GM12878 (cell line): Measurements from ENCODE around the gene ANKFY1. TPM values are rescaled to one million over a fixed set of nuclear protein-coding genes. Genes with fewer than 3 reads are reported as not detected.

ENCODE experiments used
- ATAC-seq: fragments of 200-7000 bp; cut with Tn5 transposase; 3 replicates; pipeline ENCODE4 v1.9.1; 2020; ENCODE audit warnings: mild to moderate bottlenecking, moderate library complexity
- BruUV-seq: library from RNA; stranded (reverse); fragments of 400-500 nt; replicated peaks from 2 replicates; lab custom pipeline; 2021; lab: Mats Ljungman, UMichigan
- CTCF ChIA-PET: fragments of 300-600 bp; sonication (Branson Sonifier 250); formaldehyde crosslinking; extraction: SDS; loops from one replicate; lab custom pipeline; 2021; ENCODE audit warnings: inconsistent platforms; lab: Yijun Ruan, JAX
- POLR2A ChIA-PET: fragments of 350-600 bp; formaldehyde crosslinking; extraction: SDS; loops from one replicate; lab custom pipeline; 2021; ENCODE audit warnings: inconsistent platforms; lab: Charles Lee
- RAD21 ChIA-PET: fragments of 300-600 bp; sonication (Branson Sonifier 250); formaldehyde crosslinking; loops from one replicate; lab custom pipeline; 2023; ENCODE audit warnings: antibody characterized with exemption; ENCODE audit not compliant: unreplicated experiment; lab: Charles Lee
- SMC1A ChIA-PET: fragments of 300-600 bp; sonication (Branson Sonifier 250); formaldehyde crosslinking; loops from one replicate; lab custom pipeline; 2023; ENCODE audit not compliant: unreplicated experiment, uncharacterized antibody; lab: Charles Lee
- DNase-seq: peaks from one replicate; pipeline ENCODE4 v3.0.0-alpha.2; 2011; ENCODE audit warnings: low read depth, low spot score
- FAIRE-seq: peaks from 3 replicates; lab custom pipeline; 2011; peaks lifted over from hg19 to GRCh38; lab: Jason Lieb, UNC
- H2AFZ ChIP-seq: 2 replicates; pipeline ENCODE4 v1.6.0; 2011; ENCODE audit warnings: low read depth, low read length, control low read depth; ENCODE audit not compliant: control insufficient read depth
- H3K27ac ChIP-seq: 2 replicates; pipeline ENCODE4 v1.5.1; 2011; ENCODE audit warnings: control low read depth; ENCODE audit not compliant: control insufficient read depth, insufficient read depth
- H3K27me3 ChIP-seq, 2 experiments: replicated peaks in 1 of 2; 2 replicates each; pipeline versions ENCODE4 v1.6.0 to v1.6.1; 2011; ENCODE audit warnings: low read length in 1 of 2; ENCODE audit not compliant: control insufficient read depth in 2 of 2, insufficient read depth in 2 of 2
- H3K36me3 ChIP-seq, 2 experiments: 2 replicates each; pipeline ENCODE4 v1.5.1; 2011; ENCODE audit warnings: low read length in 1 of 2; ENCODE audit not compliant: control insufficient read depth in 2 of 2, insufficient read depth in 2 of 2
- H3K4me1 ChIP-seq: 2 replicates; pipeline ENCODE4 v1.6.1; 2011; ENCODE audit warnings: mild to moderate bottlenecking, low read length, moderate library complexity, mixed read lengths; ENCODE audit not compliant: control insufficient read depth, insufficient read depth
- H3K4me2 ChIP-seq: 2 replicates; pipeline ENCODE4 v1.6.0; 2011; ENCODE audit warnings: control low read depth; ENCODE audit not compliant: control insufficient read depth, insufficient read depth
- H3K4me3 ChIP-seq: fragments of 200-600 bp; sonication (generic); 2 replicates; pipeline ENCODE4 v1.5.1; 2016
- H3K79me2 ChIP-seq: 2 replicates; pipeline ENCODE4 v1.6.0; 2011; ENCODE audit warnings: low read length; ENCODE audit not compliant: control insufficient read depth, insufficient read depth
- H3K9ac ChIP-seq: 2 replicates; pipeline ENCODE4 v1.8.0; 2011; ENCODE audit warnings: low read length, control low read depth, mixed read lengths; ENCODE audit not compliant: control insufficient read depth, insufficient read depth
- H3K9me3 ChIP-seq: replicated peaks from 3 replicates; pipeline ENCODE4 v1.5.1; 2011; ENCODE audit warnings: mild to moderate bottlenecking, low read length; ENCODE audit not compliant: control insufficient read depth, insufficient read depth
- H4K20me1 ChIP-seq: 2 replicates; pipeline ENCODE4 v1.6.0; 2011; ENCODE audit not compliant: control insufficient read depth, insufficient read depth
- CBFB ChIP-seq: IDR thresholded peaks from 2 replicates; pipeline ENCODE4 v1.6.1; 2016; ENCODE audit warnings: antibody characterized with exemption, low read depth
- CEBPB ChIP-seq, 2 experiments: fragments of 150-350 bp in 1 of 2; IDR thresholded peaks; 2 replicates each; pipeline ENCODE4 v1.6.1; 2012 to 2014; ENCODE audit warnings: low read depth in 2 of 2, low read length in 2 of 2, borderline replicate concordance in 1 of 2, inconsistent platforms in 1 of 2
- CREB1 ChIP-seq: IDR thresholded peaks from 2 replicates; pipeline ENCODE4 v1.6.1; 2012; ENCODE audit warnings: low read depth, mild to moderate bottlenecking, inconsistent platforms
- FOXM1 ChIP-seq: IDR thresholded peaks from 2 replicates; pipeline ENCODE4 v1.6.1; 2012; ENCODE audit warnings: low read depth, mild to moderate bottlenecking, inconsistent platforms, low read length, moderate library complexity
- HCFC1 ChIP-seq: fragments of 150-350 bp; IDR thresholded peaks from 2 replicates; pipeline ENCODE4 v1.6.1; 2014; ENCODE audit warnings: low read length
- HDAC2 ChIP-seq: fragments of 200-600 bp; sonication (generic); IDR thresholded peaks from 2 replicates; pipeline ENCODE4 v1.6.1; 2017
- JUNB ChIP-seq: IDR thresholded peaks from 2 replicates; pipeline ENCODE4 v1.6.1; 2016; ENCODE audit warnings: antibody characterized with exemption, mild to moderate bottlenecking
- NFXL1 ChIP-seq: fragments of 450-650 bp; IDR thresholded peaks from 2 replicates; pipeline ENCODE4 v1.6.1; 2017; ENCODE audit warnings: antibody characterized with exemption, mild to moderate bottlenecking, borderline replicate concordance
- NR2C1 ChIP-seq: fragments of 450-650 bp; IDR thresholded peaks from 2 replicates; pipeline ENCODE4 v1.6.1; 2017; ENCODE audit warnings: antibody characterized with exemption, mild to moderate bottlenecking, moderate library complexity
- NR2C2 ChIP-seq: IDR thresholded peaks from 2 replicates; pipeline ENCODE4 v1.6.1; 2011; ENCODE audit warnings: borderline replicate concordance, low read depth; ENCODE audit not compliant: control insufficient read depth, insufficient read length
- SMC3 ChIP-seq: IDR thresholded peaks from 2 replicates; pipeline ENCODE4 v1.6.1; 2011; ENCODE audit warnings: low read length, improper control_type of control experiment, borderline replicate concordance
- WGBS: methylation state at CpG from one replicate; pipeline ENCODE4 v1.1.6; 2016; ENCODE audit warnings: low lambda C conversion rate; ENCODE audit not compliant: insufficient replicate concordance, insufficient coverage; ENCODE audit errors: missing lambda C conversion rate; 5-methylcytosine and 5-hydroxymethylcytosine counted together
- in situ Hi-C: fragments of 300-500 bp; cut with MboI; formaldehyde crosslinking; loops from 9 replicates; pipeline ENCODE4 v1.14.3; 2018; ENCODE audit warnings: mixed read lengths
- intact Hi-C: fragments of 100-400 bp; cut with micrococcal nuclease; formaldehyde crosslinking; loops from one replicate; pipeline ENCODE4 v1.14.2; 2022; ENCODE audit not compliant: unreplicated experiment
- polyA plus RNA-seq, 11 experiments: library from polyadenylated mRNA; depleted of rRNA in 4 of 11; unstranded in 6 of 11; stranded (reverse) in 5 of 11; fragments of >200 nt; fragmentation: Nextera tagmentation in 4 of 11; fragmentation: Illumina TruSeq in 1 of 11; extraction: Ambion mirVana in 4 of 11; extraction: Trizol in 1 of 11; gene quantifications; 1 replicate in 1 of 11; 2 replicates in 10 of 11; pipeline versions ENCODE4 v1.2.1 to v1.2.3, GENCODE V29; 2011 to 2016; ENCODE audit warnings: inconsistent platforms in 2 of 11, missing spikeins in 2 of 11, low read depth in 1 of 11
- total RNA-seq, 4 experiments: library from RNA; depleted of rRNA in 3 of 4; stranded (reverse); fragments of >200 nt in 3 of 4; fragmentation: Illumina TruSeq in 1 of 4; extraction: Trizol in 1 of 4; gene quantifications; 2 replicates each; pipeline versions ENCODE4 v1.2.1 to v1.2.3, GENCODE V29; 2013 to 2021
- TF ChIP-seq, protein P1 (sequence below): IDR thresholded peaks from 2 replicates; pipeline ENCODE4 v1.6.1; 2011; ENCODE audit warnings: borderline replicate concordance, low read depth, mild to moderate bottlenecking, moderate library complexity, low read length; ENCODE audit not compliant: insufficient read depth, poor library complexity, severe bottlenecking
- TF ChIP-seq, protein P2 (sequence below): fragments of 450-650 bp; formaldehyde crosslinking; IDR thresholded peaks from 2 replicates; pipeline ENCODE4 v1.5.0; 2022; ENCODE audit warnings: mild to moderate bottlenecking, missing genetic modification characterization
- TF ChIP-seq, protein P3 (sequence below): fragments of 450-650 bp; IDR thresholded peaks from 2 replicates; pipeline ENCODE4 v1.6.1; 2017; ENCODE audit warnings: borderline replicate concordance
- TF ChIP-seq, protein P4 (sequence below): IDR thresholded peaks from 2 replicates; pipeline ENCODE4 v1.6.1; 2011; ENCODE audit warnings: low read depth, low read length, improper control_type of control experiment, borderline replicate concordance
- TF ChIP-seq, protein P5 (sequence below): fragments of 150-350 bp; IDR thresholded peaks from 2 replicates; pipeline ENCODE4 v1.6.1; 2014; ENCODE audit warnings: mild to moderate bottlenecking, low read depth, low read length

The ANKFY1 gene
- total and polyA plus RNA-seq, 10 of the 15 experiments (the other 5 are each of a cell fraction or from before 2014, with no cell fraction given): 3.0 to 27.7 (median 16.4) TPM

DNA sequence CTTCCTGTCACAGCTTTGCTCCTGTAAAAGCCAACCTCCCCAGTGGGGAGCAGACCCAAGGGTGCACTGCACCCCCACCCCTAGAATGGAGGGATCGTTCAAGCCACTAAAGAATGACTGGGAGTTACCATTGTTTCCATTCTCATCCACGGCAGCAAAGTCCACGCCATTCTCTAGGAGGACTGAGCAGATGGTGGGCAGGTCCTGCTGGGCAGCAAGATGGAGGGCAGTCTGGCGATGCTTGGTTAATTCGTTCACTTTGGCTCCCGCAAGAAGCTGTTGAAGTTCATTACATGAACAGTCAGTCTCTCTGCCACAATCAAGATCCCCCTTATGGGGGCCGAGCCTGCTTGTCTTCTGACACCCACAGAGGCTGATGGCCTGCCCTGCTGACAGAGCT, 90.0 kb downstream of the ANKFY1 start:
- Histone ChIP-seq H3K9me3 (no peaks in the 10 kb centered on the region), H3K36me3 (peaks cover 51 to 57% of the 10 kb centered on the region in 2 experiments), H3K4me1 (peaks cover 5% of the 10 kb centered on the region), H4K20me1 (no peaks in the 10 kb centered on the region), H3K27ac (no peak overlapping the region), H3K4me3 (no peak overlapping the region), H3K9ac (no peak overlapping the region), H3K27me3 (no peaks in the 10 kb centered on the region), H2AFZ (no peak overlapping the region), H3K4me2 (no peak overlapping the region), H3K79me2 (no peaks in the 10 kb centered on the region)
- intact Hi-C loops (no loop called here), in situ Hi-C loops (no loop called here)
- TF ChIP-seq FOXM1: no peak
- no peak for TF ChIP-seq NR2C1
- TF ChIP-seq SMC3: no peak
- TF ChIP-seq JUNB: no peak
- TF ChIP-seq HCFC1: no peak
- TF ChIP-seq CREB1: no peak
- TF ChIP-seq CBFB: no peak
- TF ChIP-seq, protein P1, sequence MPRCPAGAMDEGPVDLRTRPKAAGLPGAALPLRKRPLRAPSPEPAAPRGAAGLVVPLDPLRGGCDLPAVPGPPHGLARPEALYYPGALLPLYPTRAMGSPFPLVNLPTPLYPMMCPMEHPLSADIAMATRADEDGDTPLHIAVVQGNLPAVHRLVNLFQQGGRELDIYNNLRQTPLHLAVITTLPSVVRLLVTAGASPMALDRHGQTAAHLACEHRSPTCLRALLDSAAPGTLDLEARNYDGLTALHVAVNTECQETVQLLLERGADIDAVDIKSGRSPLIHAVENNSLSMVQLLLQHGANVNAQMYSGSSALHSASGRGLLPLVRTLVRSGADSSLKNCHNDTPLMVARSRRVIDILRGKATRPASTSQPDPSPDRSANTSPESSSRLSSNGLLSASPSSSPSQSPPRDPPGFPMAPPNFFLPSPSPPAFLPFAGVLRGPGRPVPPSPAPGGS: no peak
- TF ChIP-seq, protein P2, sequence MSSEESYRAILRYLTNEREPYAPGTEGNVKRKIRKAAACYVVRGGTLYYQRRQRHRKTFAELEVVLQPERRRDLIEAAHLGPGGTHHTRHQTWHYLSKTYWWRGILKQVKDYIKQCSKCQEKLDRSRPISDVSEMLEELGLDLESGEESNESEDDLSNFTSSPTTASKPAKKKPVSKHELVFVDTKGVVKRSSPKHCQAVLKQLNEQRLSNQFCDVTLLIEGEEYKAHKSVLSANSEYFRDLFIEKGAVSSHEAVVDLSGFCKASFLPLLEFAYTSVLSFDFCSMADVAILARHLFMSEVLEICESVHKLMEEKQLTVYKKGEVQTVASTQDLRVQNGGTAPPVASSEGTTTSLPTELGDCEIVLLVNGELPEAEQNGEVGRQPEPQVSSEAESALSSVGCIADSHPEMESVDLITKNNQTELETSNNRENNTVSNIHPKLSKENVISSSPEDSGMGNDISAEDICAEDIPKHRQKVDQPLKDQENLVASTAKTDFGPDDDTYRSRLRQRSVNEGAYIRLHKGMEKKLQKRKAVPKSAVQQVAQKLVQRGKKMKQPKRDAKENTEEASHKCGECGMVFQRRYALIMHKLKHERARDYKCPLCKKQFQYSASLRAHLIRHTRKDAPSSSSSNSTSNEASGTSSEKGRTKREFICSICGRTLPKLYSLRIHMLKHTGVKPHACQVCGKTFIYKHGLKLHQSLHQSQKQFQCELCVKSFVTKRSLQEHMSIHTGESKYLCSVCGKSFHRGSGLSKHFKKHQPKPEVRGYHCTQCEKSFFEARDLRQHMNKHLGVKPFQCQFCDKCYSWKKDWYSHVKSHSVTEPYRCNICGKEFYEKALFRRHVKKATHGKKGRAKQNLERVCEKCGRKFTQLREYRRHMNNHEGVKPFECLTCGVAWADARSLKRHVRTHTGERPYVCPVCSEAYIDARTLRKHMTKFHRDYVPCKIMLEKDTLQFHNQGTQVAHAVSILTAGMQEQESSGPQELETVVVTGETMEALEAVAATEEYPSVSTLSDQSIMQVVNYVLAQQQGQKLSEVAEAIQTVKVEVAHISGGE (CRISPR knock-in tag): no peak
- TF ChIP-seq, protein P3, sequence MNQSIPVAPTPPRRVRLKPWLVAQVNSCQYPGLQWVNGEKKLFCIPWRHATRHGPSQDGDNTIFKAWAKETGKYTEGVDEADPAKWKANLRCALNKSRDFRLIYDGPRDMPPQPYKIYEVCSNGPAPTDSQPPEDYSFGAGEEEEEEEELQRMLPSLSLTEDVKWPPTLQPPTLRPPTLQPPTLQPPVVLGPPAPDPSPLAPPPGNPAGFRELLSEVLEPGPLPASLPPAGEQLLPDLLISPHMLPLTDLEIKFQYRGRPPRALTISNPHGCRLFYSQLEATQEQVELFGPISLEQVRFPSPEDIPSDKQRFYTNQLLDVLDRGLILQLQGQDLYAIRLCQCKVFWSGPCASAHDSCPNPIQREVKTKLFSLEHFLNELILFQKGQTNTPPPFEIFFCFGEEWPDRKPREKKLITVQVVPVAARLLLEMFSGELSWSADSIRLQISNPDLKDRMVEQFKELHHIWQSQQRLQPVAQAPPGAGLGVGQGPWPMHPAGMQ: no peak
- TF ChIP-seq, protein P4, sequence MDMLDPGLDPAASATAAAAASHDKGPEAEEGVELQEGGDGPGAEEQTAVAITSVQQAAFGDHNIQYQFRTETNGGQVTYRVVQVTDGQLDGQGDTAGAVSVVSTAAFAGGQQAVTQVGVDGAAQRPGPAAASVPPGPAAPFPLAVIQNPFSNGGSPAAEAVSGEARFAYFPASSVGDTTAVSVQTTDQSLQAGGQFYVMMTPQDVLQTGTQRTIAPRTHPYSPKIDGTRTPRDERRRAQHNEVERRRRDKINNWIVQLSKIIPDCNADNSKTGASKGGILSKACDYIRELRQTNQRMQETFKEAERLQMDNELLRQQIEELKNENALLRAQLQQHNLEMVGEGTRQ: no peak
- no peak for TF ChIP-seq NFXL1
- no peak for TF ChIP-seq NR2C2
- TF ChIP-seq, protein P5, sequence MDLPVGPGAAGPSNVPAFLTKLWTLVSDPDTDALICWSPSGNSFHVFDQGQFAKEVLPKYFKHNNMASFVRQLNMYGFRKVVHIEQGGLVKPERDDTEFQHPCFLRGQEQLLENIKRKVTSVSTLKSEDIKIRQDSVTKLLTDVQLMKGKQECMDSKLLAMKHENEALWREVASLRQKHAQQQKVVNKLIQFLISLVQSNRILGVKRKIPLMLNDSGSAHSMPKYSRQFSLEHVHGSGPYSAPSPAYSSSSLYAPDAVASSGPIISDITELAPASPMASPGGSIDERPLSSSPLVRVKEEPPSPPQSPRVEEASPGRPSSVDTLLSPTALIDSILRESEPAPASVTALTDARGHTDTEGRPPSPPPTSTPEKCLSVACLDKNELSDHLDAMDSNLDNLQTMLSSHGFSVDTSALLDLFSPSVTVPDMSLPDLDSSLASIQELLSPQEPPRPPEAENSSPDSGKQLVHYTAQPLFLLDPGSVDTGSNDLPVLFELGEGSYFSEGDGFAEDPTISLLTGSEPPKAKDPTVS: no peak
- no peak for TF ChIP-seq HDAC2
- no peak for TF ChIP-seq CEBPB (IDR thresholded peaks at IDR 0.05; ENCODE audit: borderline replicate concordance in 1 of 2, low read depth in 2 of 2, low read length in 2 of 2)
- BruUV-seq: no TSS peak
- ChIA-PET RAD21 (no interaction called here), POLR2A (no interaction called here), SMC1A (interaction anchor here (0.9 kb wide), 1 partner anchor 14 kb away, joined by 3 read pairs; no protein-coding TSS in a partner anchor), CTCF (no interaction called here)
- FAIRE-seq (no peak), ATAC-seq (no peak), DNase-seq (no peak)
- 98% methylated on average over 7 of the region's 7 CpGs for WGBS
